GM12891 (cell line): ENCODE results near the gene ALK.

ENCODE experiments used
- PAX5 ChIP-seq: IDR thresholded peaks from 2 replicates; pipeline ENCODE4 v1.6.1; 2011; ENCODE audit warnings: low read length, moderate library complexity, mild to moderate bottlenecking; ENCODE audit not compliant: insufficient read depth, severe bottlenecking
- POLR2A ChIP-seq: IDR thresholded peaks from 2 replicates; pipeline ENCODE4 v1.6.1; 2011; ENCODE audit warnings: low read depth, low read length, control low read depth
- POLR2AphosphoS5 ChIP-seq: IDR thresholded peaks from 2 replicates; pipeline ENCODE4 v1.6.1; 2011; ENCODE audit warnings: low read depth, low read length, control low read depth
- POU2F2 ChIP-seq: IDR thresholded peaks from 2 replicates; pipeline ENCODE4 v1.6.1; 2011; ENCODE audit warnings: low read depth, mild to moderate bottlenecking, control low read depth, low read length, moderate library complexity
- SPI1 ChIP-seq: IDR thresholded peaks from 2 replicates; pipeline ENCODE4 v1.6.1; 2011; ENCODE audit warnings: low read depth, low read length, control low read depth
- TAF1 ChIP-seq: IDR thresholded peaks from 2 replicates; pipeline ENCODE4 v1.6.1; 2011; ENCODE audit warnings: low read depth, low read length, control low read depth

- no peak for TF ChIP-seq POLR2AphosphoS5
- TF ChIP-seq POLR2A, result no peak
- no peak for TF ChIP-seq SPI1
- no peak for TF ChIP-seq POU2F2
- no peak for TF ChIP-seq TAF1
- no peak for TF ChIP-seq PAX5
These were observed 709.4 kb downstream of the ALK start for GRCh38 chr2:29212009-29212408.
